Measurements from ENCODE around the gene RORC.

DNA sequence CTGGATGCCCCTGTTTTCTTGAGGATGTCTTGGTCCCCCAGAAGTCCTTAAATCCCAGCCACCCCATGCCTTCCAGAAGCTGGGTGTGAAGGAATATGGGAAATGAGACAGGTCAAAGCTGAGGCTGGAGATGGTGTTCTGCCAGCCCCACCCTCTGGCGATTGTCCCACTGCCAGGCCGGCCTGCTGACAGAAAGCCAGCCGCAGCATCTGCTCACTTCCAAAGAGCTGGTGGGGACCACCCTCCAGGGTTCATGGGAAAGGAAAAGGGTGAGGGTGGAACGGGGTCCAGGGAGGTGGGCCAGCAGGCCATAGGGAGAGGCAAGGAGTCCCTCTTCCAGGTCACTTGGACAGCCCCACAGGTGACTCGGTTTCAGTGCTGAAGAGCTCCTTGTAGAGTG, 24.5 kb downstream of the RORC start:
- TF ChIP-seq GATA3 (IDR thresholded peaks at IDR 0.05; ENCODE audit: low read depth, low read length) = no peak
- TF ChIP-seq GATA2 (IDR thresholded peaks at IDR 0.05; ENCODE audit: low read depth, low read length) = no peak

Measured in SH-SY5Y (cell line).